A549 (cell line): ENCODE data around the gene ITGA2. TPM values are rescaled to one million over a fixed set of nuclear protein-coding genes. Genes with fewer than 3 reads are reported as not detected.

ENCODE experiments used
- ATAC-seq, 2 experiments: fragments of 200-7000 bp in 1 of 2; fragments of >200 bp in 1 of 2; cut with Nextera tagmentation in 1 of 2; cut with Tn5 transposase in 1 of 2; 3 replicates each; pipeline versions ENCODE4 v1.8.0 to v1.9.1; 2018 to 2020; ENCODE audit warnings: mild to moderate bottlenecking in 1 of 2, moderate library complexity in 1 of 2
- CTCF ChIA-PET: fragments of 300-600 bp; sonication (Branson Sonifier 250); formaldehyde crosslinking; extraction: SDS; loops from one replicate; lab custom pipeline; 2021; ENCODE audit warnings: antibody characterized with exemption, inconsistent platforms; lab: Yijun Ruan, JAX
- POLR2A ChIA-PET: fragments of 350-600 bp; formaldehyde crosslinking; extraction: SDS; loops from one replicate; lab custom pipeline; 2021; ENCODE audit warnings: antibody characterized with exemption, inconsistent platforms; lab: Yijun Ruan, JAX
- DNase-seq, 2 experiments: peaks; one replicate each; pipeline versions ENCODE4 v3.0.0 to v3.0.0-alpha.2; 2011 to 2016; ENCODE audit warnings: low read depth in 1 of 2, low spot score in 1 of 2
- FAIRE-seq: peaks from 2 replicates; lab custom pipeline; 2011; peaks lifted over from hg19 to GRCh38; lab: Jason Lieb, UNC
- H3K27ac ChIP-seq, 2 experiments: fragments of >200 bp; sonication (Bioruptor Twin); formaldehyde crosslinking; 3 replicates each; pipeline ENCODE4 v1.5.1; 2016 to 2017
- H3K4me1 ChIP-seq: fragments of >200 bp; sonication (Bioruptor Twin); formaldehyde crosslinking; 3 replicates; pipeline ENCODE4 v1.6.1; 2016
- H3K4me2 ChIP-seq: fragments of >200 bp; sonication (Bioruptor Twin); formaldehyde crosslinking; 3 replicates; pipeline ENCODE4 v1.6.1; 2016
- H3K4me3 ChIP-seq: fragments of >200 bp; sonication (Bioruptor Twin); formaldehyde crosslinking; 3 replicates; pipeline ENCODE4 v1.5.1; 2016
- H3K9me3 ChIP-seq: fragments of >200 bp; sonication (Bioruptor Twin); formaldehyde crosslinking; 3 replicates; pipeline ENCODE4 v1.6.1; 2016
- CBX8 ChIP-seq: fragments of 200-600 bp; sonication (generic); IDR thresholded peaks from 2 replicates; pipeline ENCODE4 v1.6.1; 2016
- EHF ChIP-seq: fragments of 250-450 bp; sonication (Bioruptor Pico); IDR thresholded peaks from 2 replicates; pipeline ENCODE4 v1.5.0; 2020; ENCODE audit warnings: mild to moderate bottlenecking
- FOXS1 ChIP-seq: fragments of 250-450 bp; sonication (Bioruptor Pico); IDR thresholded peaks from 2 replicates; pipeline ENCODE4 v1.5.0; 2020; ENCODE audit warnings: mild to moderate bottlenecking, moderate library complexity
- HEYL ChIP-seq: fragments of 250-450 bp; sonication (Bioruptor Pico); IDR thresholded peaks from 2 replicates; pipeline ENCODE4 v1.8.0; 2021; ENCODE audit warnings: mild to moderate bottlenecking, moderate library complexity
- KDM1A ChIP-seq: fragments of 200-600 bp; sonication (generic); IDR thresholded peaks from 2 replicates; pipeline ENCODE4 v1.6.1; 2016; ENCODE audit warnings: low read depth, mild to moderate bottlenecking
- POLR2AphosphoS2 ChIP-seq: conservative IDR thresholded peaks from 2 replicates; pipeline ENCODE4 v1.6.1; 2012; ENCODE audit warnings: low read length, improper control_type of control experiment, inconsistent platforms
- RCOR1 ChIP-seq: fragments of 150-350 bp; IDR thresholded peaks from 2 replicates; pipeline ENCODE4 v1.6.1; 2014; ENCODE audit warnings: antibody characterized with exemption, low read length, low read depth
- RNF2 ChIP-seq: fragments of 200-600 bp; sonication (generic); IDR thresholded peaks from 2 replicates; pipeline ENCODE4 v1.6.1; 2016; ENCODE audit warnings: low read depth, mild to moderate bottlenecking, antibody characterized with exemption, moderate library complexity, borderline replicate concordance
- ZC3H11A ChIP-seq: fragments of 450-650 bp; IDR thresholded peaks from 2 replicates; pipeline ENCODE4 v1.6.1; 2014; ENCODE audit warnings: antibody characterized with exemption, mild to moderate bottlenecking
- WGBS: methylation state at CpG from one replicate; pipeline ENCODE4 v1.1.6; 2017; ENCODE audit errors: missing lambda C conversion rate; 5-methylcytosine and 5-hydroxymethylcytosine counted together
- polyA plus RNA-seq, 4 experiments: library from polyadenylated mRNA; depleted of rRNA in 3 of 4; stranded (reverse); fragments of >200 nt; fragmentation: RNase III in 1 of 4; extraction: RNeasy Plus Mini Kit Qiagen cat#74134 plus additional on column Dnase treatment in 1 of 4; gene quantifications; 2 replicates in 3 of 4; 3 replicates in 1 of 4; pipeline ENCODE4 v1.2.3, GENCODE V29; 2011 to 2017
- TF ChIP-seq, protein P1 (sequence below): fragments of 450-650 bp; IDR thresholded peaks from 2 replicates; pipeline ENCODE4 v1.6.1; 2014; ENCODE audit warnings: antibody characterized with exemption
- TF ChIP-seq, protein P2 (sequence below): IDR thresholded peaks from 2 replicates; pipeline ENCODE4 v1.6.1; 2012
- TF ChIP-seq, protein P3 (sequence below): fragments of 250-450 bp; sonication (Bioruptor Pico); IDR thresholded peaks from 2 replicates; pipeline ENCODE4 v1.5.0; 2021; ENCODE audit warnings: mild to moderate bottlenecking, moderate library complexity, borderline replicate concordance
- TF ChIP-seq, protein P4 (sequence below): IDR thresholded peaks from 2 replicates; pipeline ENCODE4 v1.6.1; 2012; ENCODE audit warnings: low read depth, borderline replicate concordance

ITGA2 gene
- polyA plus RNA-seq, 2 of the 4 experiments (the other 2 are of a cell fraction): 8.5 to 28.0 TPM

DNA sequence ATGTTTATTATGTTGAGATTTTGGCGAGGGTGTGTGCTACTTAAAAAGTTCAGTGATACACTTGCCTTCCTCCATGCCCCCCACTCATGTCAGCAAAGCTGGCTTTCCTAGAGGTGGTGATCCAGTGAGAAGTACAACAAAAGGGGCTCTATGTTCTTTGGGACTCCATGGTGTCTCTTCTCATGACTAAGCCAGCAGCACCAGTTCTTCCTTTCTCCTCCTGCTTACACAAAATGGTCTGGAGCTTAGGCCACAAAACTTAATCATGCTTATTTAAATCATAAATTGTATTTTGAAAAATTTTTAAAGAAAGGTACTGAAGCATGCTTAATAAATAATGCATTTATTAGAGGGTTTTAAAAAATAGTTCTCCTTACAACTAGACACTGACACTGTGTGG, 98.0 kb downstream of the ITGA2 start (continued):
- TF ChIP-seq, protein P1, sequence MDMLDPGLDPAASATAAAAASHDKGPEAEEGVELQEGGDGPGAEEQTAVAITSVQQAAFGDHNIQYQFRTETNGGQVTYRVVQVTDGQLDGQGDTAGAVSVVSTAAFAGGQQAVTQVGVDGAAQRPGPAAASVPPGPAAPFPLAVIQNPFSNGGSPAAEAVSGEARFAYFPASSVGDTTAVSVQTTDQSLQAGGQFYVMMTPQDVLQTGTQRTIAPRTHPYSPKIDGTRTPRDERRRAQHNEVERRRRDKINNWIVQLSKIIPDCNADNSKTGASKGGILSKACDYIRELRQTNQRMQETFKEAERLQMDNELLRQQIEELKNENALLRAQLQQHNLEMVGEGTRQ: no peak
- TF ChIP-seq, protein P2, sequence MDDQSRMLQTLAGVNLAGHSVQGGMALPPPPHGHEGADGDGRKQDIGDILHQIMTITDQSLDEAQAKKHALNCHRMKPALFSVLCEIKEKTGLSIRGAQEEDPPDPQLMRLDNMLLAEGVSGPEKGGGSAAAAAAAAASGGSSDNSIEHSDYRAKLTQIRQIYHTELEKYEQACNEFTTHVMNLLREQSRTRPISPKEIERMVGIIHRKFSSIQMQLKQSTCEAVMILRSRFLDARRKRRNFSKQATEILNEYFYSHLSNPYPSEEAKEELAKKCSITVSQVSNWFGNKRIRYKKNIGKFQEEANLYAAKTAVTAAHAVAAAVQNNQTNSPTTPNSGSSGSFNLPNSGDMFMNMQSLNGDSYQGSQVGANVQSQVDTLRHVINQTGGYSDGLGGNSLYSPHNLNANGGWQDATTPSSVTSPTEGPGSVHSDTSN: no peak
- TF ChIP-seq EHF (CRISPR knock-in tag): no peak

DNA sequence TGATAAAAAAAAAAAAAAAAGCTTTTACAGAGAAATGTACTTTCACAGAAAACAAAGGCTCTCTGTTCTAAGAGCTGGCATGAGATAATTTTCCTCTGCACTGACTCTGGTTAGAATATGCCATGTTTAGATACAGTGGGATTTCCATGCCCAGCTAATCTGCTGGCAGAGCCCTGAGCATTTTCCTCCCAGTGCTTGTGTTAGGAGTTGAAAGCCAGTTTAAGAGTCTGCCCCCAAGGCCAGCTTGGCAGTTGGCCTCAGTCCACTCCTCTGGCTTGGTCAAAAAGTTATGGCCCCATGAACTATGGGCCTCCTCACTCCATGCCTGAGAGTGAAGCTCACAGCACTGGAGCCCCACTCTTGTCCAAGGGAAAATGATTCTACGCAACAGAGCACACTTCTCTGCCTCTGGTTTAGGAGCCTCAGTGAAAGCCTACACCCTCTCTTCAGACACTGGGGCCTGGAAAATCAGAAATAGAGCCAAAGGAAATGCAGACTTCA, 98.5 kb downstream of the ITGA2 start:
- no peaks in the 10 kb centered on the region for H3K9me3 ChIP-seq
- H3K4me3 ChIP-seq: no peak overlapping the region
- no peak overlapping the region for H3K4me2 ChIP-seq
- WGBS: 92% methylated on average over 1 of the region's 1 CpG
- H3K27ac ChIP-seq: no peak overlapping the region
- ChIA-PET POLR2A (no interaction called here), CTCF (interaction anchor here (0.8 to 9.1 kb wide), 7 partner anchors 8 to 139 kb away, joined by 3 to 124 read pairs (median 3); no protein-coding TSS in a partner anchor)
- TF ChIP-seq HEYL (CRISPR knock-in tag) (no peak), ZC3H11A (no peak)
- TF ChIP-seq, protein P3, sequence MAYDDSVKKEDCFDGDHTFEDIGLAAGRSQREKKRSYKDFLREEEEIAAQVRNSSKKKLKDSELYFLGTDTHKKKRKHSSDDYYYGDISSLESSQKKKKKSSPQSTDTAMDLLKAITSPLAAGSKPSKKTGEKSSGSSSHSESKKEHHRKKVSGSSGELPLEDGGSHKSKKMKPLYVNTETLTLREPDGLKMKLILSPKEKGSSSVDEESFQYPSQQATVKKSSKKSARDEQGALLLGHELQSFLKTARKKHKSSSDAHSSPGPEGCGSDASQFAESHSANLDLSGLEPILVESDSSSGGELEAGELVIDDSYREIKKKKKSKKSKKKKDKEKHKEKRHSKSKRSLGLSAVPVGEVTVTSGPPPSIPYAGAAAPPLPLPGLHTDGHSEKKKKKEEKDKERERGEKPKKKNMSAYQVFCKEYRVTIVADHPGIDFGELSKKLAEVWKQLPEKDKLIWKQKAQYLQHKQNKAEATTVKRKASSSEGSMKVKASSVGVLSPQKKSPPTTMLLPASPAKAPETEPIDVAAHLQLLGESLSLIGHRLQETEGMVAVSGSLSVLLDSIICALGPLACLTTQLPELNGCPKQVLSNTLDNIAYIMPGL (CRISPR knock-in tag): no peak
- no peak for DNase-seq
- no peak for ATAC-seq
- H3K4me1 ChIP-seq: peaks cover 25% of the 10 kb centered on the region
- FAIRE-seq: no peak

DNA sequence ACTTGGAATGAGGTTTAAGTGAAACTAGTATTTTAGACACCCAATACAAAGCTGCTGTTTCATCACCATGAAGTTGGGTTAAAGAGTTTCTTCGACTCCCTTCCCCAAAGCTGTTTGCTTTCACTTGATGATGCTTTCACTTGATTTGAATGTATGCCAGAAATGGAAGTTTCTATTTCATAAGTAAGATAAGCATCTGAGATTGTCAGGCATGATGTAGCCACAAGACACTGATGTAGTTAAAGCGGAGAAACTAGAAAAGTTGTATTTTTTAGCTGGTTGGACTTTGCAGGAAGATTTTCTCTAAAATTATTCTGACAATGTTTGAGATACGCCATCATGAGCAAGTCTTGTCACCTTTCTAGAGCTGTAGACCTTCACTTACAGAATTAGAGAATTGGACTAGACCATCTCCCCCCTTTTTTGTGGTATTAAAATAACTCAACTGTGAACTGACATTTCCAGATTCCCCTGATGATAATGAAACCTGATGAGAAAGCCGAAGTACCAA, 100.4 kb downstream of the ITGA2 start:
- CTCF ChIA-PET: interaction anchor here (0.6 to 9.1 kb wide), 4 partner anchors 15 to 485 kb away, joined by 3 to 124 read pairs (median 3); no protein-coding TSS in a partner anchor
- POLR2A ChIA-PET: interaction anchor here (1.0 to 1.3 kb wide), 2 partner anchors 20 to 141 kb away, joined by 4 to 7 read pairs; partner anchors contain the start of gene MOCS2
- no peak overlapping the region for H3K4me3 ChIP-seq
- TF ChIP-seq, protein P4, sequence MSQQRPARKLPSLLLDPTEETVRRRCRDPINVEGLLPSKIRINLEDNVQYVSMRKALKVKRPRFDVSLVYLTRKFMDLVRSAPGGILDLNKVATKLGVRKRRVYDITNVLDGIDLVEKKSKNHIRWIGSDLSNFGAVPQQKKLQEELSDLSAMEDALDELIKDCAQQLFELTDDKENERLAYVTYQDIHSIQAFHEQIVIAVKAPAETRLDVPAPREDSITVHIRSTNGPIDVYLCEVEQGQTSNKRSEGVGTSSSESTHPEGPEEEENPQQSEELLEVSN: no peak
- TF ChIP-seq RNF2 (no peak), CBX8 (no peak), KDM1A (no peak), FOXS1 (CRISPR knock-in tag) (no peak), RCOR1 (no peak)
- TF ChIP-seq, protein P3 (CRISPR knock-in tag): no peak
- peaks cover 31% of the 10 kb centered on the region for H3K4me1 ChIP-seq
- ATAC-seq: no peak
- no peak overlapping the region for H3K4me2 ChIP-seq
- WGBS: 93% methylated on average over 4 of the region's 4 CpGs
- no peaks in the 10 kb centered on the region for H3K9me3 ChIP-seq
- DNase-seq: no peak
- no peak for FAIRE-seq
- H3K27ac ChIP-seq: no peak overlapping the region

DNA sequence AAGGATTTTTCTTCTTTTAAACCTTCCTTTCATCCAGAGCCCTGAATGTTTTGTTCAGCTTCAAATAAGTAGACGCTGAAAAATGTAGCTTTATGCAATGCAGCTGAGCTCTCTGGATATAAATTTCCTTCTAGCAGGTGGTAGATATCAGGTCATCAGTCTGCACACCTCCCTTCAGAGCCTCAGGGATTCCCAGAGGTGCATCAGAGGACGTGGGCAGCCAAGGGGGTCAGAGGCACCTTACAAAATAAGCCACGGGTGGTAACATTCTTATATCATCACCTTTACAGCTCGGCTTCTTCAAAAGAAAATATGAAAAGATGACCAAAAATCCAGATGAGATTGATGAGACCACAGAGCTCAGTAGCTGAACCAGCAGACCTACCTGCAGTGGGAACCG, 101.1 kb downstream of the ITGA2 start:
- POLR2A ChIA-PET: no interaction called here

More for the DNA sequence above, 101.1 kb downstream of the ITGA2 start:
- Histone ChIP-seq H3K27ac (no peak overlapping the region), H3K4me3 (no peak overlapping the region), H3K4me2 (no peak overlapping the region), H3K4me1 (peaks cover 31% of the 10 kb centered on the region), H3K9me3 (no peaks in the 10 kb centered on the region)
- FAIRE-seq (no peak), DNase-seq (no peak), ATAC-seq (no peak)
- 87% methylated on average over 5 of the region's 5 CpGs for WGBS
- no peak for TF ChIP-seq EHF (CRISPR knock-in tag)
- no peak for TF ChIP-seq POLR2AphosphoS2
- CTCF ChIA-PET: interaction anchor here (0.9 to 9.1 kb wide), 3 partner anchors 9 to 141 kb away, joined by 3 to 124 read pairs (median 5); no protein-coding TSS in a partner anchor
